GM12878 (cell line): ENCODE results near the gene PJA2. TPM values are rescaled to one million over a fixed set of nuclear protein-coding genes. Genes with fewer than 3 reads are reported as not detected.

Experiments used
- ATAC-seq: fragments of 200-7000 bp; cut with Tn5 transposase; 3 replicates; pipeline ENCODE4 v1.9.1; 2020; ENCODE audit warnings: mild to moderate bottlenecking, moderate library complexity
- BruUV-seq: library from RNA; stranded (reverse); fragments of 400-500 nt; replicated peaks from 2 replicates; lab custom pipeline; 2021; lab: Mats Ljungman, UMichigan
- CTCF ChIA-PET: fragments of 300-600 bp; sonication (Branson Sonifier 250); formaldehyde crosslinking; extraction: SDS; loops from one replicate; lab custom pipeline; 2021; ENCODE audit warnings: inconsistent platforms; lab: Yijun Ruan, JAX
- POLR2A ChIA-PET: fragments of 350-600 bp; formaldehyde crosslinking; extraction: SDS; loops from one replicate; lab custom pipeline; 2021; ENCODE audit warnings: inconsistent platforms; lab: Charles Lee
- RAD21 ChIA-PET: fragments of 300-600 bp; sonication (Branson Sonifier 250); formaldehyde crosslinking; loops from one replicate; lab custom pipeline; 2023; ENCODE audit warnings: antibody characterized with exemption; ENCODE audit not compliant: unreplicated experiment; lab: Charles Lee
- SMC1A ChIA-PET: fragments of 300-600 bp; sonication (Branson Sonifier 250); formaldehyde crosslinking; loops from one replicate; lab custom pipeline; 2023; ENCODE audit not compliant: unreplicated experiment, uncharacterized antibody; lab: Charles Lee
- DNase-seq: peaks from one replicate; pipeline ENCODE4 v3.0.0-alpha.2; 2011; ENCODE audit warnings: low read depth, low spot score
- FAIRE-seq: peaks from 3 replicates; lab custom pipeline; 2011; peaks lifted over from hg19 to GRCh38; lab: Jason Lieb, UNC
- H2AFZ ChIP-seq: 2 replicates; pipeline ENCODE4 v1.6.0; 2011; ENCODE audit warnings: low read depth, low read length, control low read depth; ENCODE audit not compliant: control insufficient read depth
- H3K27ac ChIP-seq: 2 replicates; pipeline ENCODE4 v1.5.1; 2011; ENCODE audit warnings: control low read depth; ENCODE audit not compliant: control insufficient read depth, insufficient read depth
- H3K27me3 ChIP-seq, 2 experiments: replicated peaks in 1 of 2; 2 replicates each; pipeline versions ENCODE4 v1.6.0 to v1.6.1; 2011; ENCODE audit warnings: low read length in 1 of 2; ENCODE audit not compliant: control insufficient read depth in 2 of 2, insufficient read depth in 2 of 2
- H3K36me3 ChIP-seq, 2 experiments: 2 replicates each; pipeline ENCODE4 v1.5.1; 2011; ENCODE audit warnings: low read length in 1 of 2; ENCODE audit not compliant: control insufficient read depth in 2 of 2, insufficient read depth in 2 of 2
- H3K4me1 ChIP-seq: 2 replicates; pipeline ENCODE4 v1.6.1; 2011; ENCODE audit warnings: mild to moderate bottlenecking, low read length, moderate library complexity, mixed read lengths; ENCODE audit not compliant: control insufficient read depth, insufficient read depth
- H3K4me2 ChIP-seq: 2 replicates; pipeline ENCODE4 v1.6.0; 2011; ENCODE audit warnings: control low read depth; ENCODE audit not compliant: control insufficient read depth, insufficient read depth
- H3K4me3 ChIP-seq: fragments of 200-600 bp; sonication (generic); 2 replicates; pipeline ENCODE4 v1.5.1; 2016
- H3K79me2 ChIP-seq: 2 replicates; pipeline ENCODE4 v1.6.0; 2011; ENCODE audit warnings: low read length; ENCODE audit not compliant: control insufficient read depth, insufficient read depth
- H3K9ac ChIP-seq: 2 replicates; pipeline ENCODE4 v1.8.0; 2011; ENCODE audit warnings: low read length, control low read depth, mixed read lengths; ENCODE audit not compliant: control insufficient read depth, insufficient read depth
- H3K9me3 ChIP-seq: replicated peaks from 3 replicates; pipeline ENCODE4 v1.5.1; 2011; ENCODE audit warnings: mild to moderate bottlenecking, low read length; ENCODE audit not compliant: control insufficient read depth, insufficient read depth
- H4K20me1 ChIP-seq: 2 replicates; pipeline ENCODE4 v1.6.0; 2011; ENCODE audit not compliant: control insufficient read depth, insufficient read depth
- BACH1 ChIP-seq: fragments of 450-650 bp; IDR thresholded peaks from 2 replicates; pipeline ENCODE4 v1.6.1; 2017; ENCODE audit warnings: mild to moderate bottlenecking, borderline replicate concordance
- CBFB ChIP-seq: IDR thresholded peaks from 2 replicates; pipeline ENCODE4 v1.6.1; 2016; ENCODE audit warnings: antibody characterized with exemption, low read depth
- CBX3 ChIP-seq: fragments of 200-600 bp; sonication (generic); IDR thresholded peaks from 2 replicates; pipeline ENCODE4 v1.6.1; 2016; ENCODE audit warnings: low read depth, borderline replicate concordance
- IRF4 ChIP-seq: IDR thresholded peaks from 2 replicates; pipeline ENCODE4 v1.6.1; 2011; ENCODE audit warnings: low read depth, low read length
- MTA2 ChIP-seq: fragments of 450-650 bp; IDR thresholded peaks from 2 replicates; pipeline ENCODE4 v1.6.1; 2016; ENCODE audit warnings: low read depth, mild to moderate bottlenecking, moderate library complexity
- MXI1 ChIP-seq: fragments of 150-350 bp; IDR thresholded peaks from 2 replicates; pipeline ENCODE4 v1.6.1; 2011; ENCODE audit warnings: low read depth, mild to moderate bottlenecking, inconsistent platforms, low read length, improper control_type of control experiment
- POLR2AphosphoS2 ChIP-seq: IDR thresholded peaks from 2 replicates; pipeline ENCODE4 v1.6.1; 2011; ENCODE audit warnings: low read depth, mild to moderate bottlenecking, low read length, improper control_type of control experiment, moderate library complexity
- POU2F2 ChIP-seq: IDR thresholded peaks from 3 replicates; pipeline ENCODE4 v1.6.1; 2011; ENCODE audit warnings: low read depth, mild to moderate bottlenecking, low read length, borderline replicate concordance
- RAD21 ChIP-seq: IDR thresholded peaks from 2 replicates; pipeline ENCODE4 v1.6.1; 2011; ENCODE audit warnings: mild to moderate bottlenecking, low read depth, low read length, moderate library complexity; ENCODE audit not compliant: insufficient read depth
- ZNF24 ChIP-seq: fragments of 450-650 bp; IDR thresholded peaks from 2 replicates; pipeline ENCODE4 v1.6.1; 2017; ENCODE audit warnings: antibody characterized with exemption, mild to moderate bottlenecking
- WGBS: methylation state at CpG from one replicate; pipeline ENCODE4 v1.1.6; 2016; ENCODE audit warnings: low lambda C conversion rate; ENCODE audit not compliant: insufficient replicate concordance, insufficient coverage; ENCODE audit errors: missing lambda C conversion rate; 5-methylcytosine and 5-hydroxymethylcytosine counted together
- in situ Hi-C: fragments of 300-500 bp; cut with MboI; formaldehyde crosslinking; loops from 9 replicates; pipeline ENCODE4 v1.14.3; 2018; ENCODE audit warnings: mixed read lengths
- intact Hi-C: fragments of 100-400 bp; cut with micrococcal nuclease; formaldehyde crosslinking; loops from one replicate; pipeline ENCODE4 v1.14.2; 2022; ENCODE audit not compliant: unreplicated experiment
- polyA plus RNA-seq, 11 experiments: library from polyadenylated mRNA; depleted of rRNA in 4 of 11; unstranded in 6 of 11; stranded (reverse) in 5 of 11; fragments of >200 nt; fragmentation: Nextera tagmentation in 4 of 11; fragmentation: Illumina TruSeq in 1 of 11; extraction: Ambion mirVana in 4 of 11; extraction: Trizol in 1 of 11; gene quantifications; 1 replicate in 1 of 11; 2 replicates in 10 of 11; pipeline versions ENCODE4 v1.2.1 to v1.2.3, GENCODE V29; 2011 to 2016; ENCODE audit warnings: inconsistent platforms in 2 of 11, missing spikeins in 2 of 11, low read depth in 1 of 11
- total RNA-seq, 4 experiments: library from RNA; depleted of rRNA in 3 of 4; stranded (reverse); fragments of >200 nt in 3 of 4; fragmentation: Illumina TruSeq in 1 of 4; extraction: Trizol in 1 of 4; gene quantifications; 2 replicates each; pipeline versions ENCODE4 v1.2.1 to v1.2.3, GENCODE V29; 2013 to 2021
- TF ChIP-seq, protein P1 (sequence below): IDR thresholded peaks from 2 replicates; pipeline ENCODE4 v1.6.1; 2012; ENCODE audit warnings: low read length, inconsistent platforms
- TF ChIP-seq, protein P2 (sequence below): fragments of 450-650 bp; IDR thresholded peaks from 2 replicates; pipeline ENCODE4 v1.6.1; 2017; ENCODE audit warnings: antibody characterized with exemption, mild to moderate bottlenecking, moderate library complexity
- TF ChIP-seq, protein P3 (sequence below): fragments of 450-650 bp; formaldehyde crosslinking; IDR thresholded peaks from 2 replicates; pipeline ENCODE4 v1.4.0; 2022; ENCODE audit warnings: mild to moderate bottlenecking, moderate library complexity

Gene PJA2
- total and polyA plus RNA-seq, 10 of the 15 experiments (the other 5 are each of a cell fraction or from before 2014, with no cell fraction given) = 27.8 to 93.4 (median 47.8) TPM

DNA sequence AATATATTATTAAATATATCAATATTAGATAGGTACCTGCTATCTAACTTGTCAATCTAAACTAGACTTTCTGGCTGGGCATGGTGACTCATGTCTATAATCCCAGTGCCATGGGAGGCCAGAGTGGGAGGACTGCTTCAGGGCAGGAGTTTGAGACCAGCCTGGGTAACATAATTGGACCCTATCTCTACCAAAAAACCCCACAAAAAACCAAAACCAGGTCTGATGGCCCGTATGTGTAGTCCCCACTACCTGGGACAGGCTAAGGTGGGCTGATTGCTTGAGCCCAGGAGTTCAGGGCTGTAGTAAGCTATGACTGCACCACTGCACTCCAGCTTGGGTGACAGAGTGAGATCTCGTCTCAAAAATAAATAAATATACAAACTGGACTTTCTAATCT is 55.0 kb downstream of the PJA2 start:
- no peak for ATAC-seq
- Histone ChIP-seq H3K27ac (no peak overlapping the region), H3K27me3 (no peaks in the 10 kb centered on the region), H2AFZ (no peak overlapping the region), H3K4me3 (no peak overlapping the region), H4K20me1 (no peaks in the 10 kb centered on the region), H3K9me3 (no peaks in the 10 kb centered on the region), H3K4me2 (no peak overlapping the region), H3K9ac (no peak overlapping the region), H3K4me1 (no peaks in the 10 kb centered on the region), H3K36me3 (peaks cover 2 to 8% of the 10 kb centered on the region in 2 experiments), H3K79me2 (no peaks in the 10 kb centered on the region)
- POLR2A ChIA-PET = no interaction called here
- no peak for FAIRE-seq
- intact Hi-C loops (no loop called here), in situ Hi-C loops (no loop called here)
- RAD21 ChIA-PET = no interaction called here
- WGBS = 100% methylated on average over 2 of the region's 2 CpGs
- CTCF ChIA-PET = no interaction called here
- BruUV-seq = no TSS peak
- no peak for DNase-seq
- SMC1A ChIA-PET = no interaction called here
- TF ChIP-seq RAD21 = no peak
- TF ChIP-seq CBFB = no peak
- no peak for TF ChIP-seq BACH1
- TF ChIP-seq, protein P1, sequence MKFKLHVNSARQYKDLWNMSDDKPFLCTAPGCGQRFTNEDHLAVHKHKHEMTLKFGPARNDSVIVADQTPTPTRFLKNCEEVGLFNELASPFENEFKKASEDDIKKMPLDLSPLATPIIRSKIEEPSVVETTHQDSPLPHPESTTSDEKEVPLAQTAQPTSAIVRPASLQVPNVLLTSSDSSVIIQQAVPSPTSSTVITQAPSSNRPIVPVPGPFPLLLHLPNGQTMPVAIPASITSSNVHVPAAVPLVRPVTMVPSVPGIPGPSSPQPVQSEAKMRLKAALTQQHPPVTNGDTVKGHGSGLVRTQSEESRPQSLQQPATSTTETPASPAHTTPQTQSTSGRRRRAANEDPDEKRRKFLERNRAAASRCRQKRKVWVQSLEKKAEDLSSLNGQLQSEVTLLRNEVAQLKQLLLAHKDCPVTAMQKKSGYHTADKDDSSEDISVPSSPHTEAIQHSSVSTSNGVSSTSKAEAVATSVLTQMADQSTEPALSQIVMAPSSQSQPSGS = no peak
- TF ChIP-seq POLR2AphosphoS2 = no peak
- TF ChIP-seq CBX3 = no peak
- TF ChIP-seq ZNF24 = no peak
- TF ChIP-seq POU2F2 = no peak
- no peak for TF ChIP-seq MTA2
- no peak for TF ChIP-seq IRF4
- TF ChIP-seq, protein P2, sequence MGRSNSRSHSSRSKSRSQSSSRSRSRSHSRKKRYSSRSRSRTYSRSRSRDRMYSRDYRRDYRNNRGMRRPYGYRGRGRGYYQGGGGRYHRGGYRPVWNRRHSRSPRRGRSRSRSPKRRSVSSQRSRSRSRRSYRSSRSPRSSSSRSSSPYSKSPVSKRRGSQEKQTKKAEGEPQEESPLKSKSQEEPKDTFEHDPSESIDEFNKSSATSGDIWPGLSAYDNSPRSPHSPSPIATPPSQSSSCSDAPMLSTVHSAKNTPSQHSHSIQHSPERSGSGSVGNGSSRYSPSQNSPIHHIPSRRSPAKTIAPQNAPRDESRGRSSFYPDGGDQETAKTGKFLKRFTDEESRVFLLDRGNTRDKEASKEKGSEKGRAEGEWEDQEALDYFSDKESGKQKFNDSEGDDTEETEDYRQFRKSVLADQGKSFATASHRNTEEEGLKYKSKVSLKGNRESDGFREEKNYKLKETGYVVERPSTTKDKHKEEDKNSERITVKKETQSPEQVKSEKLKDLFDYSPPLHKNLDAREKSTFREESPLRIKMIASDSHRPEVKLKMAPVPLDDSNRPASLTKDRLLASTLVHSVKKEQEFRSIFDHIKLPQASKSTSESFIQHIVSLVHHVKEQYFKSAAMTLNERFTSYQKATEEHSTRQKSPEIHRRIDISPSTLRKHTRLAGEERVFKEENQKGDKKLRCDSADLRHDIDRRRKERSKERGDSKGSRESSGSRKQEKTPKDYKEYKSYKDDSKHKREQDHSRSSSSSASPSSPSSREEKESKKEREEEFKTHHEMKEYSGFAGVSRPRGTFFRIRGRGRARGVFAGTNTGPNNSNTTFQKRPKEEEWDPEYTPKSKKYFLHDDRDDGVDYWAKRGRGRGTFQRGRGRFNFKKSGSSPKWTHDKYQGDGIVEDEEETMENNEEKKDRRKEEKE = no peak
- TF ChIP-seq, protein P3, sequence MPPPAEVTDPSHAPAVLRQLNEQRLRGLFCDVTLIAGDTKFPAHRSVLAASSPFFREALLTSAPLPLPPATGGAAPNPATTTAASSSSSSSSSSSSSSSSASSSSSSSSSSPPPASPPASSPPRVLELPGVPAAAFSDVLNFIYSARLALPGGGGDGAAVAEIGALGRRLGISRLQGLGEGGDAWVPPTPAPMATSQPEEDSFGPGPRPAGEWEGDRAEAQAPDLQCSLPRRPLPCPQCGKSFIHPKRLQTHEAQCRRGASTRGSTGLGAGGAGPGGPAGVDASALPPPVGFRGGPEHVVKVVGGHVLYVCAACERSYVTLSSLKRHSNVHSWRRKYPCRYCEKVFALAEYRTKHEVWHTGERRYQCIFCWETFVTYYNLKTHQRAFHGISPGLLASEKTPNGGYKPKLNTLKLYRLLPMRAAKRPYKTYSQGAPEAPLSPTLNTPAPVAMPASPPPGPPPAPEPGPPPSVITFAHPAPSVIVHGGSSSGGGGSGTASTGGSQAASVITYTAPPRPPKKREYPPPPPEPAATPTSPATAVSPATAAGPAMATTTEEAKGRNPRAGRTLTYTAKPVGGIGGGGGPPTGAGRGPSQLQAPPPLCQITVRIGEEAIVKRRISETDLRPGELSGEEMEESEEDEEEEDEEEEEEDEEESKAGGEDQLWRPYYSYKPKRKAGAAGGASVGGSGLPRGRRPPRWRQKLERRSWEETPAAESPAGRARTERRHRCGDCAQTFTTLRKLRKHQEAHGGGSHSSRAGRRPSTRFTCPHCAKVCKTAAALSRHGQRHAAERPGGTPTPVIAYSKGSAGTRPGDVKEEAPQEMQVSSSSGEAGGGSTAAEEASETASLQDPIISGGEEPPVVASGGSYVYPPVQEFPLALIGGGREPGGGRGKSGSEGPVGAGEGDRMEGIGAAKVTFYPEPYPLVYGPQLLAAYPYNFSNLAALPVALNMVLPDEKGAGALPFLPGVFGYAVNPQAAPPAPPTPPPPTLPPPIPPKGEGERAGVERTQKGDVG (CRISPR knock-in tag) = no peak
- TF ChIP-seq MXI1 = no peak
